22Rv1 (cell line): ENCODE measurements around the gene ARL8B.
"Not testable (repeated sequence)": the region's sequence is repeated elsewhere in the genome, so short reads cannot be mapped to it uniquely, and the experiment has no call there.

Experiments
- H3K27ac ChIP-seq: fragments of 450-650 bp; 2 replicates; pipeline ENCODE4 v1.5.1; 2017
- ZFX ChIP-seq: fragments of 450-650 bp; IDR thresholded peaks from 2 replicates; pipeline ENCODE4 v1.6.1; 2017; ENCODE audit warnings: antibody characterized with exemption, borderline replicate concordance
- TF ChIP-seq, protein P1 (sequence below): fragments of 450-650 bp; IDR thresholded peaks from 2 replicates; pipeline ENCODE4 v1.5.1; 2017; ENCODE audit warnings: mild to moderate bottlenecking

ARL8B gene

DNA sequence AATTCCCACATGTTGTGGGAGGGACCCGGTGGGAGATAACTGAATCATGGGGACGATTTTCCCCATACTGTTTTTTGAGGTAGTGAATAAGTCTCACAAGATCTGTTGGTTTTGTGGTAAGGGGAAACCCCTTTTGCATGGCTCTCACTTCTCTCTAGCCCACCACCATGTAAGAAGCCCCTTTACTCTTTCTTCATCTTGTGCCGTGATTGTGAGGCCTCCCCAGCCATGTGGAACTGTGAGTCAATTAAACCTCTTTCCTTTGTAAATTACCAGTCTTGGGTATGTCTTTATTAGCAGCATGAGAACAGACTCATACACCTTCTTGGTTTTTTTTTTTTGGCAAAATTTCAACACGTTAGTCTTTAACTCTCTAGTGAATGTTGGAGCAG lies 18.1 kb downstream of the ARL8B start:
- no peak overlapping the region for H3K27ac ChIP-seq
- no peak for TF ChIP-seq ZFX
- TF ChIP-seq, protein P1, sequence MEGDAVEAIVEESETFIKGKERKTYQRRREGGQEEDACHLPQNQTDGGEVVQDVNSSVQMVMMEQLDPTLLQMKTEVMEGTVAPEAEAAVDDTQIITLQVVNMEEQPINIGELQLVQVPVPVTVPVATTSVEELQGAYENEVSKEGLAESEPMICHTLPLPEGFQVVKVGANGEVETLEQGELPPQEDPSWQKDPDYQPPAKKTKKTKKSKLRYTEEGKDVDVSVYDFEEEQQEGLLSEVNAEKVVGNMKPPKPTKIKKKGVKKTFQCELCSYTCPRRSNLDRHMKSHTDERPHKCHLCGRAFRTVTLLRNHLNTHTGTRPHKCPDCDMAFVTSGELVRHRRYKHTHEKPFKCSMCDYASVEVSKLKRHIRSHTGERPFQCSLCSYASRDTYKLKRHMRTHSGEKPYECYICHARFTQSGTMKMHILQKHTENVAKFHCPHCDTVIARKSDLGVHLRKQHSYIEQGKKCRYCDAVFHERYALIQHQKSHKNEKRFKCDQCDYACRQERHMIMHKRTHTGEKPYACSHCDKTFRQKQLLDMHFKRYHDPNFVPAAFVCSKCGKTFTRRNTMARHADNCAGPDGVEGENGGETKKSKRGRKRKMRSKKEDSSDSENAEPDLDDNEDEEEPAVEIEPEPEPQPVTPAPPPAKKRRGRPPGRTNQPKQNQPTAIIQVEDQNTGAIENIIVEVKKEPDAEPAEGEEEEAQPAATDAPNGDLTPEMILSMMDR, result no peak

DNA sequence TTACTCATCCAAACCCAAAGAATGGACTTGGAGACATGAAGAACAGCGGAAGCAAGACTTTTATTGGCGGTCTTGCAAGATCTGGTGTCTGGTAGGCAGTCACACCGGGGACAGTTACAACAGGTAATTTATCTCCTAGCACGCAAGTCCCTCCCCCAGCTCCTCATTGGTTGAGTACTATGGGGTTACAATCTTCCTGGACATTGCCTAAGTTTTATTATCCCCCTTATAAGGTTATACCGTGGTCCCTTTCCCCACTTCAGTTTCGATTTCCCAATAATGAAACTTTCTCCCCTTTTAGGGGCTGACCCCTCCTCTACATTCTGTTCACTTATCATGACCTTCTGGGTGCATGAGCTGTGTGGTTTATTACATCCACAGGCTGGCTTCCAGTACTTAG lies 18.7 kb downstream of the ARL8B start:
- no peak overlapping the region for H3K27ac ChIP-seq
- TF ChIP-seq ZFX, result no peak
- TF ChIP-seq, protein P1, result no peak

DNA sequence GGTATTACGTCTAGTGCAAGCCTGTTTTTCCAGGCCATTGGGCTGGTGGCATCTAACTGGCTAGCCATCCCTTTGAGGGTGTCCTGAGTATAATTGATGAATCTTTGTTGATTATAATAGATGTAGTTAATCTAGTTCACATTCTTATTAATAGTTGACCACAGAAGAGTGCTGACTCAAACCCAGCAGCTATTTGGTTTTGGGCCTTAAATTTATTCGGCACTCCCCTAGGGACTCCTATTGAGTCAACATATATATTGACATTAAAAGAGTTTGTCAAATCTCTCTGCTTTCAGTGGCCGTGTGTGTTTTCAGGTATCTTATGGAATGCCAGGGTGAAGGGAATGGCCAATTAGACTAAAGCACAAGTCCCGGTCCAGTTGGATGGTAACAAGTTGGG lies 19.7 kb downstream of the ARL8B start:
- TF ChIP-seq ZFX, result no peak
- TF ChIP-seq, protein P1, result no peak
- H3K27ac ChIP-seq, result no peak overlapping the region

DNA sequence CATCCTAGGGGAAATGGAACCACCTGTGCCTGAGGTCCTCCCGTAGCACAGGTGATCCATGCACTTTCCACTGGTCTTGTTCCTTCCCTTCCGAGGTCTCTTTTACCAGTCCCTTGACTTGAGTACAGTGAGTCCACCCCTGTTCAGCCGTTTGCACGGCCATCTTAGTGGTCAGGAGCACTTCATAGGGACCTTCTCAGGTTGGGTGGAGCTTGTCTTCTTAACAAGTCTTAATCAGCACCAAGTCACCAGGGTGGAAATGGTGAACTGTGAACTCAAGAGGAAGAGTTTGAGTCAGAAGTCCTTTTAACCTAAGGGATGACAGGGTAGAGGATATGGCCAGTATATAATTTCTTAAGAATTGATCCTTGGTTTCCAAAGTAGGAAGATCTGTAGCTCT lies 21.4 kb downstream of the ARL8B start:
- TF ChIP-seq, protein P1, result no peak
- TF ChIP-seq ZFX, result no peak
- no peak overlapping the region for H3K27ac ChIP-seq

DNA sequence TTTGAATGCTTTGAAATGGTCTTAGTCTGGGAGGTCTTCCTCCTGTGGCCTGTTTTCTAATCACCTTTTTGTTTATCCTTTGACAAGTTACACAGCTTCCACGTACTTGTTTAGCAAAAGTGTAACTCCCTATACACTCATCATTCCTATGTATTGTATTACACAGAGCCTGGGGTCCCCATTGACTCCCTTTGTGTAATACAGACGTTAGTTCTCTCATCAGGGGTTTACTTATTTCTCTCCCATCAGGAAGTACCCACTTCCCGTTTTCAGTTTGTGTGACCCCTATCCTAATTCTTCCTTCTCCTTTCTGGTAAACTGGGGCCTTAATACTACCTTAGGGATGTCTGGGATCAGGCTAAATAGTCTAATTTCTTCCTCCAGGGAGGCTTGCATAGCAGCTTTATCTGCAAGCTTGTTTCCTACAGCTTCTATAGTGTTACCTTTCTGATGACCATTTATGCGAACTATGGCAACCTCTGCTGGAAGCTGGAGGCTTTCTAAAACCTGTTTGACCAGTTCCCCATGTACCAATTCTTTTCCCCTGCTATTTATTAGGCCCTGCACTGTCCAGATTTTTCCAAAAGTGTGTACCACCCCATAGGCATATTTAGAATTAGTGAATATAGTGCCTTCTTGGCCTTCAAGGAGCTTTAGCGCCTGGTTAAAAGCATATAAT lies 22.4 kb downstream of the ARL8B start:
- no peak for TF ChIP-seq ZFX
- TF ChIP-seq, protein P1, result no peak
- H3K27ac ChIP-seq, result no peak overlapping the region

DNA sequence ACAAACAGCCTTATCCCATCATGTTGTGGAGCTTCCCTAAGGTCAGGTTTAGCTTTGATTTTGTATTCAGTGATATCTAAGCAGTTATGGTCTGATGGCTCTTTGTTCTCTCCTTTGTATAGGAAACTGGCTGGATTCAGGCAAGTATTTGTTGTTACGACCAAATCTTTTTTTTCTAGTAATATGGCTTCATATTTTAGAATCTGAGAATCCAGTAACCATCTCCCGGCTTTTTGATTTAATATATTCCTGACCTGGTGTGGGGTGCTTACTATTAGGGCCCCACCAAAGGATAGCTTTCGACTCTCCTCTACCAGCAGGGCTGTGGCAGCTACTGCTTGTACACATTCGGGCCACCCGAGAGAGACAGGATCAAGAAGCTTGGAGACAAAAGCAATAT lies 23.0 kb downstream of the ARL8B start:
- H3K27ac ChIP-seq, result no peak overlapping the region
- no peak for TF ChIP-seq ZFX
- TF ChIP-seq, protein P1, result no peak

DNA sequence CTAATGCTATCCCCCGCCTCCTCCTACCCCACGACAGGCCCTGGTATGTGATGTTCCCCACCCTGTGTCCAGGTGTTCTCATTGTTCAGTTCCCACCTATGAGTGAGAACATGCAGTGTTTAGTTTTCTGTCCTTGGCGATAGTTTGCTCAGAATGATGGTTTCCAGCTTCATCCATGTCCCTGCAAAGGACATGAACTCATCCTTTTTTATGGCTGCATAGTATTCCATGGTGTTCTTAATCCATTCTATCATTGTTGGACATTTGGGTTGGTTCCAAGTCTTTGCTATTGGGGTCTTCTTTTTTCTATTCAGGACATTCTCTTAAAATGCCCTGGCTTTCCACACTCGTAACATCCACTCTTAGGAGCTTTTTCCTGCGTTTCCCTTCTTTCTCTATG lies 25.1 kb downstream of the ARL8B start:
- not testable (repeated sequence) for H3K27ac ChIP-seq

DNA sequence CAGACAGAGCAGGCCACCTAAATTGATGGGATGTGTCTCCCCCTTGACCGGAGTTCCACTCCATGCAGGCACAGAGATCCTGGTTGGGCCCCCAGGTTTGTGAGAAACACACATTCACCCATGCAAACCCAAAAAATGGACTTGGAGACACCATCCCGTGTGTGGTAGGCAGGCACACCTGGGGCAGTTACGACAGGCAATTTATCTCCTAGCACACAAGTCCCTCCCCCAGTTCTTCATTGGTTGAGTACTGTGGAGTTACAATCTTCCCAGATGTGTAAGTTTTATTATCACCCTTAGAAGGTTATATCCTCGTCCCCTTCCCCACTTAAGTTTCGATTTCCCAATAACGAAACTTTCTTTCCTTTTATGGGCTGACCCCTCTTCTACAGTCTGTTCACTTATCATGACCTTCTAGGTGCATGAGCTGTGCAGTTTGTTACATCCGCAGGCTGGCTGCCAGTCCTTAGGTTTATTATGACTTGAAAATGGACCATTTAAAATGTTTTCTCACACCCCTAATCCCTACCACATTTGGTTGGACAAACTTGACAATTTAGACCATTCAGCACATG lies 27.3 kb downstream of the ARL8B start:
- no peak overlapping the region for H3K27ac ChIP-seq
- TF ChIP-seq, protein P1, result no peak
- no peak for TF ChIP-seq ZFX
